SK-N-DZ (cell line): ENCODE data around the gene TBC1D14.

Source experiments
- DNase-seq: peaks from one replicate; pipeline ENCODE4 v3.0.0-alpha.2; 2015; ENCODE audit warnings: low spot score

TBC1D14 gene

GRCh38 chr4:7020856-7021255, 111.2 kb downstream of the TBC1D14 start:
- no peak for DNase-seq

- DNase-seq: no peak
Observed at GRCh38 chr4:7021355-7021754, 111.7 kb downstream of the TBC1D14 start.

GRCh38 chr4:7021930-7022664, 112.5 kb downstream of the TBC1D14 start:
- DNase-seq: no peak

GRCh38 chr4:7023486-7023885, 113.9 kb downstream of the TBC1D14 start:
- DNase-seq: no peak

GRCh38 chr4:7023901-7024300, 114.3 kb downstream of the TBC1D14 start:
- no peak for DNase-seq

- DNase-seq: no peak
Observed at GRCh38 chr4:7024336-7024890, 114.8 kb downstream of the TBC1D14 start.

- no peak for DNase-seq
Observed at GRCh38 chr4:7025040-7025602, 115.5 kb downstream of the TBC1D14 start.

GRCh38 chr4:7026107-7026506, 116.5 kb downstream of the TBC1D14 start:
- DNase-seq: no peak

- DNase-seq: no peak
Observed at GRCh38 chr4:7027284-7027683, 117.7 kb downstream of the TBC1D14 start.

GRCh38 chr4:7027913-7028312, 118.3 kb downstream of the TBC1D14 start:
- no peak for DNase-seq

GRCh38 chr4:7029212-7029611, 119.6 kb downstream of the TBC1D14 start:
- no peak for DNase-seq

- no peak for DNase-seq
Observed at GRCh38 chr4:7029921-7030320, 120.3 kb downstream of the TBC1D14 start.

GRCh38 chr4:7030856-7031255, 121.2 kb downstream of the TBC1D14 start:
- DNase-seq: no peak

GRCh38 chr4:7031558-7032449, 122.2 kb downstream of the TBC1D14 start:
- no peak for DNase-seq

GRCh38 chr4:7032596-7032995, 123.0 kb downstream of the TBC1D14 start:
- DNase-seq: no peak

GRCh38 chr4:7034262-7035081, 124.8 kb downstream of the TBC1D14 start:
- no peak for DNase-seq

- no peak for DNase-seq
Observed at GRCh38 chr4:7037425-7037824, 127.8 kb downstream of the TBC1D14 start.

GRCh38 chr4:7040765-7041164, 131.1 kb downstream of the TBC1D14 start:
- DNase-seq: no peak

GRCh38 chr4:7041246-7041645, 131.6 kb downstream of the TBC1D14 start:
- no peak for DNase-seq

- peak; percentile 42 for DNase-seq
Observed at GRCh38 chr4:7041801-7042502, 132.3 kb downstream of the TBC1D14 start.
